Ectodermal cell (in vitro differentiated cells): ENCODE measurements around the gene NUDT3.
"Not testable (repeated sequence)": the region's sequence is repeated elsewhere in the genome, so short reads cannot be mapped to it uniquely, and the experiment has no call there.

Experiments
- H3K27ac ChIP-seq: 2 replicates; pipeline ENCODE4 v1.7.0; 2013; ENCODE audit warnings: mild to moderate bottlenecking, low read depth, low read length; ENCODE audit not compliant: insufficient read depth, poor library complexity, severe bottlenecking
- H3K27me3 ChIP-seq: 2 replicates; pipeline ENCODE4 v1.7.0; 2013; ENCODE audit warnings: mild to moderate bottlenecking, low read length; ENCODE audit not compliant: insufficient read depth, control insufficient read depth, poor library complexity, severe bottlenecking
- H3K36me3 ChIP-seq: one replicate; pipeline ENCODE4 v1.7.0; 2013; ENCODE audit warnings: low read length; ENCODE audit not compliant: control insufficient read depth, insufficient read depth
- H3K4me1 ChIP-seq: one replicate; pipeline ENCODE4 v1.7.0; 2013; ENCODE audit warnings: low read length; ENCODE audit not compliant: control insufficient read depth, insufficient read depth
- H3K4me3 ChIP-seq: 2 replicates; pipeline ENCODE4 v1.7.0; 2013; ENCODE audit warnings: low read depth, low read length, control low read depth; ENCODE audit not compliant: insufficient read depth
- H3K9me3 ChIP-seq: 2 replicates; pipeline ENCODE4 v1.7.0; 2013; ENCODE audit warnings: mild to moderate bottlenecking, low read length, moderate library complexity; ENCODE audit not compliant: control insufficient read depth
- WGBS, 2 experiments: methylation state at CpG; one replicate each; pipeline ENCODE4 v1.1.7; 2013; ENCODE audit warnings: missing lambda C conversion rate in 2 of 2; 5-methylcytosine and 5-hydroxymethylcytosine counted together

Gene NUDT3

DNA sequence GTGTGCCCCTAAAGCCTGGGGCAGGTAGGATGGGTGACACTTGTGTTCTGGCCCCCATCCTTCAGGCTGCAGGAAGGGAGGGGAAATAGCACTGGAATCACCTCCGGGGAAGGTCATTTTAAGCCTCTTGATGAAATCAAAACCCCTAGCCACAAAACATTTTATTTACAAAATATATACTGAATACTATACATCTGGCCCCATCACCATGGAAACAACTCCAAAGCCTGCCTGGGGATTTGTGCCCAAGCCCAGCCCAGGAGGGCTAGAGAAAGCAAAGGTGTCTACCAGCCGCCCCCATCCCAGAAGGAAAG lies 146.3 kb downstream of the NUDT3 start:
- WGBS, 2 experiments = 32 to 48% methylated on average over 1 to 2 of the region's 2 CpGs
- Histone ChIP-seq H3K4me1 (peaks cover 16% of the 10 kb centered on the region), H3K27ac (peak overlapping the region; percentile 50), H3K9me3 (no peaks in the 10 kb centered on the region), H3K4me3 (no peak overlapping the region), H3K36me3 (peaks cover 28% of the 10 kb centered on the region), H3K27me3 (no peaks in the 10 kb centered on the region)

DNA sequence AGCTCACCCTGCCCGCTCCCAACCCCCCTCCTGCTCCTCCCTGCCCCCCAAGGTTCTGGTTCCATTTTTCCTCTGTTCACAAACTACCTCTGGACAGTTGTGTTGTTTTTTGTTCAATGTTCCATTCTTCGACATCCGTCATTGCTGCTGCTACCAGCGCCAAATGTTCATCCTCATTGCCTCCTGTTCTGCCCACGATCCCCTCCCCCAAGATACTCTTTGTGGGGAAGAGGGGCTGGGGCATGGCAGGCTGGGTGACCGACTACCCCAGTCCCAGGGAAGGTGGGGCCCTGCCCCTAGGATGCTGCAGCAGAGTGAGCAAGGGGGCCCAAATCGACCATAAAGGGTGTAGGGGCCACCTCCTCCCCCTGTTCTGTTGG lies 146.7 kb downstream of the NUDT3 start:
- WGBS, 2 experiments = 77 to 84% methylated on average over 5 to 7 of the region's 7 CpGs
- not testable (repeated sequence) for H3K27me3 ChIP-seq

DNA sequence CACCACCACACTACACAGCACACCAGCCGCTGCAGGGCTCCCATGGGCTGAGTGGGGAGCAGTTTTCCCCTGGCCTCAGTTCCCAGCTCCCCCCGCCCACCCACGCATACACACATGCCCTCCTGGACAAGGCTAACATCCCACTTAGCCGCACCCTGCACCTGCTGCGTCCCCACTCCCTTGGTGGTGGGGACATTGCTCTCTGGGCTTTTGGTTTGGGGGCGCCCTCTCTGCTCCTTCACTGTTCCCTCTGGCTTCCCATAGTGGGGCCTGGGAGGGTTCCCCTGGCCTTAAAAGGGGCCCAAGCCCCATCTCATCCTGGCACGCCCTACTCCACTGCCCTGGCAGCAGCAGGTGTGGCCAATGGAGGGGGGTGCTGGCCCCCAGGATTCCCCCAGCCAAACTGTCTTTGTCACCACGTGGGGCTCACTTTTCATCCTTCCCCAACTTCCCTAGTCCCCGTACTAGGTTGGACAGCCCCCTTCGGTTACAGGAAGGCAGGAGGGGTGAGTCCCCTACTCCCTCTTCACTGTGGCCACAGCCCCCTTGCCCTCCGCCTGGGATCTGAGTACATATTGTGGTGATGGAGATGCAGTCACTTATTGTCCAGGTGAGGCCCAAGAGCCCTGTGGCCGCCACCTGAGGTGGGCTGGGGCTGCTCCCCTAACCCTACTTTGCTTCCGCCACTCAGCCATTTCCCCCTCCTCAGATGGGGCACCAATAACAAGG lies 147.3 kb downstream of the NUDT3 start:
- H3K27me3 ChIP-seq, H3K27ac ChIP-seq, H3K9me3 ChIP-seq, H3K4me3 ChIP-seq: not testable (repeated sequence)
- Histone ChIP-seq H3K4me1 (peaks cover 26% of the 10 kb centered on the region), H3K36me3 (peaks cover 38% of the 10 kb centered on the region)
- WGBS, 2 experiments = 92 to 93% methylated on average over 10 to 12 of the region's 13 CpGs

More for the DNA sequence above, 146.7 kb downstream of the NUDT3 start:
- H3K9me3 ChIP-seq, H3K27ac ChIP-seq, H3K4me3 ChIP-seq: not testable (repeated sequence)
- H3K36me3 ChIP-seq = peaks cover 32% of the 10 kb centered on the region
- H3K4me1 ChIP-seq = peaks cover 20% of the 10 kb centered on the region

DNA sequence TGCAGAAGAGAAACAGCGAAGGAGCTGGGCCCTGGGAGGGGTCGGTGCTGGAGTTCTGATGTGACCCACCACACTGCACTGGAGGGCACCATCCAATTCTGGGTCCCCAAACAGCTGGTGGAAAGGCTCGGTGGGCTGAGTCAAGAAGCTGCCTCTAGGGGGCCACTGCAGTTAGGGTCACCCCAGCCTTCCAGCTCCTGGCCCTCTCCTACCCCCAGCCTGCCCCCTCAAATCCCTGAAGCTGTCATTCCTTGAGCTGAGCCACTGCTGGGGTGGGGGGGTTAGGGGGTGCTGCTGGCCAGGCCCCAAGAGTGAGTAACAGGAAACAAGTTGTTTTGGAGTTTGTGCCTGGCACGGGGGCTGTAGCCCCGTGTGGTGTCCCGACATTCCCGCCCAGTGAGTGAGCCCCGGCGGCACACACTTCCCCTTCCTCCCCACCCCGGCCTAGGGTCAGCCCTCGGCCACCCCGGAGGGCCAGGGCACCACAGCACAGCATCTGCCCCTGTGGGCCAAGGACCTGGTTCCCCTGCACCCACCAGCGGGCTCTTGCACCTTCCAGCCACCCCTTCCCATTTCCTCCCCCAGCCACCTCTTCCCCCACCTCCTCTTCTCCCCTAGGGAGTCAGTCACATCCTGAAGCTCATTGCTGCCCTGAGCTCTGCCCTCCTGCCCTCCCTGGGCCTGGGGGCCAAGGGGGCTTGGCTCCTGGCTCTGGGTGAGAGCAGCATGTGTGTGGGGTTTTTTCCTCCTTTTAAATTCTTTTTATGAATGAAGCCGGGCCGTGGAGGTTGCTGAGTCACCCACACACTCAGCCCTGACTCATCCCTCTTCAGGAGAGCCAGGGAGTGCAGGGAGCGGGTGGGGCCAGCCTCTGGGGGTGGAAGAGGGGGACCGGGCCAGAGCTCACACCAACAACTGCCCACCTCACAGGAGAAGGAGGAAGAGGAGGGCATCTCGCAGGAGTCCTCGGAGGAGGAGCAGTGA lies 148.3 kb downstream of the NUDT3 start:
- WGBS, 2 experiments = 84% methylated on average over 16 to 19 of the region's 19 CpGs
- Histone ChIP-seq H3K4me3 (no peak overlapping the region), H3K4me1 (peaks cover 36% of the 10 kb centered on the region), H3K9me3 (no peaks in the 10 kb centered on the region), H3K27me3 (no peaks in the 10 kb centered on the region), H3K36me3 (peaks cover 40% of the 10 kb centered on the region), H3K27ac (peak overlapping the region; percentile 67)

DNA sequence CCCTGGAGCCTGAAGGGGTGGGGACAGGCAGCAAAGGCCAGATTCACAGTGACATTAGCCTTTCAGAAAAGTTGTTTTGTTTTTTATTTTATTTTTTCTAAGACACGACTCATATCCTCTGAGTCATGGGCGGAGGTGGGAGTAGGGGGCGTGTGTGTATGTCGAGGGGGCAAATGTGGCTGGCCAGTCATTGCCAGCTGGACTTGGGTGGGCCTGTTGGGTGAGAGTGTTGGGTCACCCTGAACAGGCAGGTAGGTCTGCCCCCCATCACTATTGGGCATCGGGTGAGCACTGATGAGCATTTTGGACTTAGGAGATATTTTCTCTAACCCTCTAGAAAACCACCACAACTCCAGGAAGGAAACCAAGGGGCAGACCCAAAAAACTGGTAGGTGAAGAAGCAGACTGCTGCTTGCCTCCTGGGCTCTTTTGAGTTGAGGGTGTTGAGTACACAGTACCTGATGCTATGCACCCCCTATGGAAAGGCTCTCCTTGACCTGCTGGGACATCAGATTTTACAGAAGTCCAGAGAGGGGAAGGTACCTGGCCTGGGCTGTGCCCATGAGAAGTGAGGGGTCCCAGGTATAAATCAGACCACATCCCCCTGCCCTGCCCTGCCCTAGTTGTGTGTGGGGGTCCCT lies 149.2 kb downstream of the NUDT3 start:
- Histone ChIP-seq H3K4me3 (no peak overlapping the region), H3K27me3 (no peaks in the 10 kb centered on the region), H3K4me1 (peaks cover 37% of the 10 kb centered on the region), H3K36me3 (peaks cover 40% of the 10 kb centered on the region), H3K27ac (no peak overlapping the region), H3K9me3 (no peaks in the 10 kb centered on the region)
- 97 to 98% methylated on average over 5 of the region's 5 CpGs for WGBS, 2 experiments

DNA sequence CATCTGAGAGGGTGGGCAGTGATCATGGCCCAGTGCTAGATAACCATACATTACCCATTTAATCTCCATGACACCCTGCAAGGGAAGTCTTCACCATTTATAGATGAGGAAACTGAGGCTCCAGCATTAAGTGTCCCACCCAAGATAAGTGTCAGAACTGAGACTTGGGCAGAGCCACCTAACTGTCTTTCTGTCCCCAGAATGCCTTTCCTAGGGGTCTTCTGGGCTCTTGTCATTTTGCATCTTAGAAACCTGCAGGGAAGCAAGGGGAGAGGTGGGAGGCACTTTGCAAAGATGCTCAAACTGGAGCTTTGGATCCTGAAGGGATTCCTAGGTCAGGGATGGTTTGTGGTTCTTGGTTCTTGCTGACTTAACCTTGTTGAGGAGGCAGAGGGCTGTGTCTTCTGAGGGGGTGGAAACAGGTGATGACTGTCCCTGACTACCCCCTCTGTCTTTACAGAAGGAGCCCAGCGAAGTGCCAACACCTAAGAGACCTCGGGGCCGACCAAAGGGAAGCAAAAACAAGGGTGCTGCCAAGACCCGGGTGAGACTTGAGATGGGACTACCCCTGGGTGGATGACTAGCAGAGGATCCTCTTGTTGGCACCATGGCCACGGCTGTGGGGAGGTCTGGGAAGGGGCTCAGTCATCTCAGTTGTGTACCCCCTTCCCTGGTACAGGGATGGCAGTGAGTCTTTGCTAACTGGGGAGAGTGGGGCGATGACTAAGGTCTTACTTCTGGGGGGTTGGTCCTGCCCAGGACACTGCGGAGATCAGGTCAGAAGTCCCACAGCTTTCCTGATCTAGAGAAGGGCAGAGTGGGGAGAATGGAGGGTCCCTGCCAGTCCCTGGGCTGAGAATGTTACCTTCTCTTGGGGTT lies 150.0 kb downstream of the NUDT3 start:
- Histone ChIP-seq H3K9me3 (no peaks in the 10 kb centered on the region), H3K27ac (no peak overlapping the region), H3K27me3 (no peaks in the 10 kb centered on the region), H3K36me3 (peaks cover 40% of the 10 kb centered on the region), H3K4me1 (peaks cover 30% of the 10 kb centered on the region), H3K4me3 (no peak overlapping the region)
- 95 to 96% methylated on average over 7 of the region's 7 CpGs for WGBS, 2 experiments

DNA sequence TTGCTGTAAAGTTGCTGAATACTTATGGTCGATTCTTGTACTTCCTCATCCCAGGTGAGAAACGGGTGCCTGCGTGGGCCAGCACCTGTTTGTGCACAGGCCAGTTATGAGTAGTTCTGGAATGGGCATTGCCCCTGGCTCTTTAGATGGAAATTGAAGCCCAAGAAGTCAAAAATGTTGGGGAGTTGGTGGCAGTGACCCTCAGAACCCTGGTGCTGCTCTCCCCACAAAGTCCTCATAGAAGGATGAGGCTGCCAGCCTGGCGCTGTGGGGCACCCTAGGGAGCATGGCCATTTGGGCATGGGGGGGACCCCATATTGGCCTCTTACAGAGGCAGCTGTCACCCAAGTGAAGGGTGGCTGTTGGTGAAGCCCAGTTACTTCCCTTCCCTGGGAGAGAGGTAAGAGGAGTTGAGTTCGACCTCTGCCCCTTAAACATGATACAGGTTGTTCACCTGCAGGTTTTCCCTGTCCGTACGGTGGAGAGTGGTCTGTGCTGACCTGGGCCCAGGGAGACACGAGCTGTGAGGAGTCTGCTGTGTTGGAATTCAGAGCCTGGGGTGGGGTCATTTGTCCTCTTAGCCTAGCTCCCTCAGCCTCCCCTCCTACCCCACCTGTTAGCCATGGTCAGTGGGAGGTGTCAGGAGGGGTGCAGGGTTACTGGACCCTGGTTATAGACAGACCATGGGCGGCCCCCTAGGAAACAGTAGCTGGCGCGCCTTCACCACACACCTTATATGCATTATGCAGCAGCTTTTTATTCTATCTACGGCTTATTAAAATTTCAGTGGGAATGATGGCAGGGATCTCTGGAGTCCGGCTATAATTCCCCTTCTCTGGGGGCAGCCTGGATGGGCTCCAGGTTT lies 150.9 kb downstream of the NUDT3 start:
- Histone ChIP-seq H3K27ac (no peak overlapping the region), H3K27me3 (no peaks in the 10 kb centered on the region), H3K4me3 (no peak overlapping the region), H3K36me3 (peaks cover 40% of the 10 kb centered on the region), H3K9me3 (no peaks in the 10 kb centered on the region), H3K4me1 (peaks cover 27% of the 10 kb centered on the region)
- 92 to 94% methylated on average over 13 of the region's 13 CpGs for WGBS, 2 experiments

DNA sequence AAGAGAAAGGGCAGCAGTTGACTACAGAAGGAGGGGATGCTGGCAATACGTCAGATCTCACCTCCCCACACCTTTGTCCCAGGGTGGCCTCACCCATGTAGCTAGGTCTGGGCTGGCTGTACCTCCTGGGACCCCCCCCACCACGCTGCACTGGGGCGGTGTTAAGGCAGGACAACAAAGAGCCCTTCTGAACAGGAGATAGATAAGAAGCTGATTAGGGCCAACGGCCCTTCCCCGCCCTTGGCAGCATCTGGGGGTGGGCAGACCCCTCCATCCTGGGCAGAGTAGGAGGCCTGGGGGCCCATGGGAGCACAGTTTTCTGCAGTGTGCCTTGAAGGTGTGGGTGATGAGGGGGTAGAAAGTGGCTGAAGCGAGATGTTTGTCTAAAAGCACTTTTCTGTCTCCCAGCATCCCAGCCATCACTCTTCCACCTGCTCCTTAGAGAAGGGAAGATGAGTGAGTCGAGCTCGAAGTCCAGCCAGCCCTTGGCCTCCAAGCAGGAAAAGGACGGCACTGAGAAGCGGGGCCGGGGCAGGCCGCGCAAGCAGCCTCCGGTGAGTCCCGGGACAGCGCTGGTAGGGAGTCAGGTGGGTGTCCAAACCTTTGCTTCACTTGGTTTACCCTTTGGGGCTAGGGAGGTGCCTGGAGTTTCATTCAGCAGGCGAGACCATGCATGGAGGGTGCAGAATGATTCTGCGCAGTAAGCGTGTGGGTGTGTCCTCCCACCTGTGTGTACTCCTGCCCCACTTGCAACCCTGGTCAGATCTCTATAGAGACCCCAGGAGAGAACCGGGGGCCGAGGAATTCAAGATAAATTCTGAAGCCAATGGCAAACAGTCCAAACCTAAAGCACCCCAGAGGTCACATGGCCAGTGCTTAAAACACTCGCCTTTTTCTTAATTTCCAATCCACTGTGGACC lies 151.9 kb downstream of the NUDT3 start:
- Histone ChIP-seq H3K4me1 (peaks cover 25% of the 10 kb centered on the region), H3K36me3 (peaks cover 40% of the 10 kb centered on the region), H3K27ac (peak overlapping the region; percentile 26), H3K27me3 (no peaks in the 10 kb centered on the region), H3K4me3 (peak overlapping the region; percentile 94), H3K9me3 (no peaks in the 10 kb centered on the region)
- WGBS, 2 experiments = 92 to 93% methylated on average over 21 to 22 of the region's 22 CpGs
